ENCODE data around the gene TRPV2.

TRPV2 gene

GRCh38 chr17:16406742-16407674, 8.4 kb upstream of the TRPV2 start:
- no peak for DNase-seq

GRCh38 chr17:16407911-16408588, 7.3 kb upstream of the TRPV2 start:
- DNase-seq, result no peak

- no peak for DNase-seq
Observed at GRCh38 chr17:16417399-16417798, 2.0 kb downstream of the TRPV2 start.

GRCh38 chr17:16417896-16418684, 2.7 kb downstream of the TRPV2 start:
- DNase-seq, result no peak

- no peak for DNase-seq
Observed at GRCh38 chr17:16418685-16419068, 3.3 kb downstream of the TRPV2 start.

- peak; percentile 72 for DNase-seq
Observed at GRCh38 chr17:16419074-16419928, 3.9 kb downstream of the TRPV2 start.

- peak; percentile 43 for DNase-seq
Observed at GRCh38 chr17:16419929-16420271, 4.5 kb downstream of the TRPV2 start.

GRCh38 chr17:16422416-16422815, 7.0 kb downstream of the TRPV2 start:
- no peak for DNase-seq

- no peak for DNase-seq
Observed at GRCh38 chr17:16423226-16423872, 8.0 kb downstream of the TRPV2 start.

- no peak for DNase-seq
Observed at GRCh38 chr17:16425202-16425601, 9.8 kb downstream of the TRPV2 start.

GRCh38 chr17:16425698-16426659, 10.6 kb downstream of the TRPV2 start:
- no peak for DNase-seq

- DNase-seq, result no peak
Observed at GRCh38 chr17:16427020-16427419, 11.6 kb downstream of the TRPV2 start.

- DNase-seq, result peak; percentile 28
Observed at GRCh38 chr17:16428098-16428882, 12.9 kb downstream of the TRPV2 start.

GRCh38 chr17:16429083-16429482, 13.7 kb downstream of the TRPV2 start:
- no peak for DNase-seq

- DNase-seq, result no peak
Observed at GRCh38 chr17:16430650-16431049, 15.3 kb downstream of the TRPV2 start.

GRCh38 chr17:16432017-16432416, 16.6 kb downstream of the TRPV2 start:
- no peak for DNase-seq

GRCh38 chr17:16433514-16433913, 18.1 kb downstream of the TRPV2 start:
- DNase-seq, result no peak

- no peak for DNase-seq
Observed at GRCh38 chr17:16434662-16435061, 19.3 kb downstream of the TRPV2 start.

GRCh38 chr17:16435925-16436886, 20.8 kb downstream of the TRPV2 start:
- no peak for DNase-seq
